G401 (cell line): ENCODE results near the gene BRSK1. TPM values are rescaled to one million over a fixed set of nuclear protein-coding genes. Genes with fewer than 3 reads are reported as not detected.

ENCODE experiments used
- DNase-seq: peaks from one replicate; pipeline ENCODE4 v3.0.0-alpha.2; 2015; ENCODE audit warnings: low spot score
- in situ Hi-C: cut with HindIII; loops from 2 replicates; pipeline ENCODE4 v1.10.0; 2016; ENCODE audit warnings: low sequenced_read_pairs, mixed read lengths
- total RNA-seq: library from RNA; depleted of rRNA; stranded (reverse); fragments of >200 nt; shearing (Covaris generic); gene quantifications from 2 replicates; pipeline ENCODE4 v1.2.3, GENCODE V29; 2014

Gene BRSK1
- total RNA-seq, 1 experiment from 2014 or later: 8.9 TPM

- in situ Hi-C loops: loop anchor here (10.0 kb wide), 1 partner anchor 118 kb away; no protein-coding TSS in a partner anchor
- no peak for DNase-seq
Observed at GRCh38 chr19:55297267-55297666, 13.5 kb downstream of the BRSK1 start.

GRCh38 chr19:55299991-55300390, 16.2 kb downstream of the BRSK1 start:
- in situ Hi-C loops: loop anchor here (10.0 kb wide), 1 partner anchor 115 kb away; no protein-coding TSS in a partner anchor
- no peak for DNase-seq

- DNase-seq: no peak
- in situ Hi-C loops: no loop called here
Observed at GRCh38 chr19:55300886-55301458, 17.2 kb downstream of the BRSK1 start.

GRCh38 chr19:55301459-55302317, 17.9 kb downstream of the BRSK1 start:
- DNase-seq: peak; percentile 76
- in situ Hi-C loops: no loop called here

GRCh38 chr19:55302318-55302703, 18.5 kb downstream of the BRSK1 start:
- no peak for DNase-seq
- in situ Hi-C loops: no loop called here

- DNase-seq: no peak
- in situ Hi-C loops: no loop called here
Observed at GRCh38 chr19:55303477-55303876, 19.7 kb downstream of the BRSK1 start.

GRCh38 chr19:55304279-55304978, 20.6 kb downstream of the BRSK1 start:
- peak; percentile 70 for DNase-seq
- in situ Hi-C loops: no loop called here

- no peak for DNase-seq
- in situ Hi-C loops: no loop called here
Observed at GRCh38 chr19:55304980-55305379, 21.2 kb downstream of the BRSK1 start.

GRCh38 chr19:55305491-55305890, 21.7 kb downstream of the BRSK1 start:
- in situ Hi-C loops: no loop called here
- DNase-seq: peak; percentile 75

- DNase-seq: no peak
- in situ Hi-C loops: no loop called here
Observed at GRCh38 chr19:55305983-55306562, 22.3 kb downstream of the BRSK1 start.

- in situ Hi-C loops: no loop called here
- no peak for DNase-seq
Observed at GRCh38 chr19:55306712-55307111, 22.9 kb downstream of the BRSK1 start.

GRCh38 chr19:55308281-55308680, 24.5 kb downstream of the BRSK1 start:
- in situ Hi-C loops: no loop called here
- no peak for DNase-seq

- DNase-seq: no peak
- in situ Hi-C loops: no loop called here
Observed at GRCh38 chr19:55309448-55309847, 25.7 kb downstream of the BRSK1 start.

GRCh38 chr19:55310498-55310897, 26.7 kb downstream of the BRSK1 start:
- in situ Hi-C loops: no loop called here
- DNase-seq: no peak

- in situ Hi-C loops: no loop called here
- no peak for DNase-seq
Observed at GRCh38 chr19:55311397-55311796, 27.6 kb downstream of the BRSK1 start.

GRCh38 chr19:55311797-55312196, 28.0 kb downstream of the BRSK1 start:
- DNase-seq: no peak
- in situ Hi-C loops: no loop called here

GRCh38 chr19:55312621-55313512, 29.1 kb downstream of the BRSK1 start:
- DNase-seq: no peak
- in situ Hi-C loops: no loop called here

- no peak for DNase-seq
- in situ Hi-C loops: no loop called here
Observed at GRCh38 chr19:55314396-55314795, 30.6 kb downstream of the BRSK1 start.
